CD4-positive, alpha-beta T cell treated with Interleukin-10 for 1 hour (primary cell): ENCODE data around the gene CCDC192.
"Not testable (repeated sequence)": the region's sequence is repeated elsewhere in the genome, so short reads cannot be mapped to it uniquely, and the experiment has no call there.

Experiments used
- DNase-seq: peaks from one replicate; pipeline ENCODE4 v3.0.0-alpha.2; 2020

Gene CCDC192

GRCh38 chr5:127813633-127814587 is 110.7 kb downstream of the CCDC192 start:
- no peak for DNase-seq

DNA sequence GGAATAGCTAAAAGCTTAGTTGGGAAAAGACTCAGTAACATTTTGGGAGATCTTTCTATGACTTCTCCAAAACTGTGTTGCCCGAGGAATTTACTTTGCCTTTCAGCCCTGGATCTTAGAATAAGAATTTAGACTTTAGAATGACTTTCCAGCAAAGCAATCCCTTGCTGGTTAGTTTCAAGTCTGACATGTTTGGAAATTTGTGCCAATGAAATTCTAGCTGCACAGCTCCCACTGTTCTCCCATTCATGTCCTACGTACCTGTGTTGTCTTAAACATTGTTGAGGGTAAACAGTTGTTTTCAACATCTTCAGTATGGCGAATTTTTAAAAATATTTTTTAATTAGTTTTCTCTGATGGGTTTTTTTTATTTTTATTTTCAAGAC is 111.4 kb downstream of the CCDC192 start:
- no peak for DNase-seq

- no peak for DNase-seq
These were observed 117.8 kb downstream of the CCDC192 start for GRCh38 chr5:127820910-127821553.

DNA sequence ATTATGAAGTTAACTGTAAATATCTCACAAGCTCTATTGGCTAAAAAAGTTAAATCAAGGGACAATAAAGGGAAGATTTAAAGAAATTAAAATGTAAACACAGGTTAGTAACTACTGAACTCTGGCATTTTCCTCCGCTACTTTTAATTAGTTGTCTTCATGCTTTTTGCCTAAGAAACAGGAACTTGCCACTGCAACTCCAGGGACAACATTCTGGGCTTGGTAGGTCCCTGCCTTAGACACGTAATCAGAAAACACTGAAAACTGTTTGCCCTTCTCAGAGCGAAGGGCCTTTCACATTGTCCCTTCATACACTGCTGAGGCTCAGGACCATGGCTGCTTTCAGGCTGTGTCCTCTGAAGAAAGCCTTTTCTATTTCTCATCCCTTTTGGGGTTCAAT is 118.7 kb downstream of the CCDC192 start:
- DNase-seq: no peak

DNA sequence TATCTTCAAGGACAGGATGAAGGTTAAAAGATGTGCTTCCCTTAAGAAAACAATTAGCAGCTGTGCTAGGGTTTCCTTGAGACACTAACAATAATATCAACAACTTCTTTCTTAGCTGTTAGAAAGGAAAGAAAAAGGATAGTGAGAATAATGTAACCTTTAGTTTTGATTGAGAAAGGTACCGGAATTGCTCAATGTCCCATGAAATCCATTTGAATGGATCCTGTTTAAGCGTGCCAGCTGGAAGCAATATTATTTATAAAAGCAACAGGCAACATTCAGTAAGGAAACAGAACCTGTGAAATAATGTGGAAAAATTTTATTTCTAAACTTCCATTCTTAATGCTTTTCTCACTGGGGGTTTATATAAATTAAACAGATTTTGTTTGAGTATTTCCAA is 120.9 kb downstream of the CCDC192 start:
- no peak for DNase-seq

DNA sequence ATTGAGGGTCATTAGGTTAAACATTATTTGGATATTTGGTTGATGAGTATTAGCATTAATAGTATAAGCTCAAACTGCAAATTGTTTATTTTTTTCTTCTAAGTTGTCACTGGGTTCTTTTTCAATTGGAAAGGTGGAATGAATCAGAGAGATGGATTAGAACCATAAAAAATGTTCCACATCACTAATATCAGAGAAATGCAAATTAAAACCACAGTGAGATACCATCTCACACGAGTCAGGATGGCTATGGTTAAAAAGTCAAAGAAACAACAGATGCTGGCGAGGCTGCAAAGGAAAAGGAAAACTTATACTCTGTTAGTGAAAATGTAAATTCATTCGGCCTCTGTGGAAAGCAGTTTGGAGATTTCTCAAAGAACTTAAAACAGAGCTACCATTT is 122.8 kb downstream of the CCDC192 start:
- DNase-seq: no peak

DNA sequence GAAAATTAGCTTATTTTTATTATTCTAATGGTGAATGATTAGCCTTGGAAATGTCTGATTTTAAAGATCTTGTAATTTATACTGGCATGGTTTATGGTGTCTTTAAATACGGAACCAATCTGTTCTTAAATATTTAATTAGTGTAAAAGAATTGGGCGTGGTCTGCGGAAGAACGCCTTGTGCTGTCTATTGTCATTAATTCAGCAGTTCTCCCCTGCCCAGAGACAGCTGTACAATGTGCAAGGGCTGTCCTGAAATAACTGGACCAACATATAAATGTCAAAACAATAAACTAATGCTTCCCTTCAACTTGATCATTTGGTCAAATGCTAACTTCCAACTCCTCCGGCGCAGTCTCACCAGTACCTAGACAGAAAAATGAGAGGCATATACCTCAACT is 124.3 kb downstream of the CCDC192 start:
- no peak for DNase-seq

DNA sequence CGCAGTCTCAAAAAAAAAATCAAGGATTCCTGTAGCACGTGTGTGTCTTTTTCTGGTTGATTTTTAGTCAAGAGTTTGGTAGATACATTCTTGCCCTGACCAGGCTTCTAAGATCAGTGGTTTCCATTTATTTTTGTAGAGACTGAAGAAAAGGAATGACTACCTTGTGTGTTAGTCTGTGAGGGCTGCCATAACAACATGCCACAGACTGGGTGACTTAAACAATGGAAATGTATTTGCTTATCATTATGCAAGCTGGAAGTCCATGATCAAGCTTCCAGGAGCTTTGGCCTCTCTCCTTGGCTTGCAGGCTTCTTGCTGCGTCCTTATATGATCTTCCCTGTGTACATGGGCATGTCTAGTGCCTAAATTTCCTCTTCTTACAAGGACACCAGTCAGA is 127.0 kb downstream of the CCDC192 start:
- DNase-seq: no peak

GRCh38 chr5:127830829-127831598 is 127.8 kb downstream of the CCDC192 start:
- DNase-seq: no peak

DNA sequence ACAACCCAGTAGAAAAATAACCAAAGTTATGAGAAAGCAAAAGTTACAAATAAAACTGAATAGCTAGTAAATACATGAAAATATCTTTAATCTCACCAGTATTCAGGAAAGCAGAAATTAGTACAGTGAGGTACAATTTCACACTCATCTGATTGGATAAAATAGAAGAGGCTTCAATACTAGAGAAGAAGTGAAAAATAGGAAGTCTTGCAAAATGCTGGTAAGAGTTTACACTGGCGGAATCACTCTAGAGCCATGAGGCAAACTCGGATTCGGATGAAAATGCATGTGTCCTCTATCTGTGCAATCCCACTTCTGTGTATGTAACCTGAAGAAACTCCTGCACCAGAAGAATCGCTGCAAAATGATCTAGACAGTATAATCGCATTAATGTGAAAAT is 128.9 kb downstream of the CCDC192 start:
- no peak for DNase-seq

DNA sequence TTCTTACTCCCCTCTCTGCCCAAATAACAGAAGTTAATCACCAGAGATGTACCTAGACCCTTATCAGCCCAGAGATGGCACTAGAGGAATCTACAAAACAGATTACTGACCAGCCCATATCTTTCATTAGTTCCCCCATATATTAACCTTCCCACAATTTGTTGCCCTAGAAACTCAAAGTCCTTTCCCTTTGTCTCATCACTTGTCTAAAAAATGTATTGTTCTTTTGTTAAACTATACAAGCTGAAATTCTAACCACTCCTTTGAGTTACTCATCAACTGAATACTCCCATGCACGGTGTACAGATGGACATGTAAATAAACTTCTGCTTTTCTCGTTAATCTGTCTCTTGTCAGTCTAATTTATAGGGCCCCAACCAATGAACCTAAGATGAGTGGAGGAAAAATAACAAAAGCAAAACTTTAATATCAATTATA is 130.9 kb downstream of the CCDC192 start:
- DNase-seq: no peak

DNA sequence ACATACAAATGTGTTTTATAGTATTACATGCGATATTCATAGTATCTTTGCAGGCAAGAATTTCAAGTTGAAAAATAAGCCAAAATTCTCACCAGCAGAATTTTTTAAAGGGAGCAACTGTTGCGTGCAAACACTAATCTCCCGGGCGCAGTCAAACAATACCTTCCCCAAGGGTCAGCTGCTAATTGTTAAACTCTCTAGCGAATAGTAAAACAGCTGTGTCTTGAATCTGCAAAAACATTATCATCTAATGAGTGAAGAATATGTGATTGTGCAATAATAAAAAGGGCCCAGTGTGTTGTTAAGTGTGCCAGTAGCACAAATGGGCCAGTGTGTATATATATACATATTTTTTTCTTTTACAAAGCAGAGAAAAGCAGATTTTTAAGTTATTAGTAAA is 131.4 kb downstream of the CCDC192 start:
- no peak for DNase-seq

DNA sequence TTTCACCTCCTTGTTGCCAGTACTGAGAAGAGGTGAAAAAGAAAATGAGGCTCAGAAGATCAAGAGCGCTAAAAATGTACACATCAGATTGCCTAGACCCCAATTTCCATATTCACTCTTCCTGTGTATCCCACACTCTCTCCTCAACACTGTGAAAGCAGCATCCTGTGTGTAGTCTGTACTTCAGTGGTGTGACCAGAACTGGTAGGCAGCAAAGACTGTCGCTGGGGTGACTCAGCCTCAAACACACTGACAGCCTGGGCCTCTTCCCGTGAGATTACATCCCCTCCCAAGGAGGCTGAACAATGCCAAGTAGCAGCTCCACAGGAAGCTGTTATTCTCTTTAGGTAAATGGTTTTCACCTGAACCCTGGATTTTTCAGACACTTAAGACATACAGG is 135.5 kb downstream of the CCDC192 start:
- no peak for DNase-seq

GRCh38 chr5:127839072-127839471 is 135.9 kb downstream of the CCDC192 start:
- no peak for DNase-seq

- DNase-seq: no peak
These were observed 136.5 kb downstream of the CCDC192 start for GRCh38 chr5:127839496-127840197.

DNA sequence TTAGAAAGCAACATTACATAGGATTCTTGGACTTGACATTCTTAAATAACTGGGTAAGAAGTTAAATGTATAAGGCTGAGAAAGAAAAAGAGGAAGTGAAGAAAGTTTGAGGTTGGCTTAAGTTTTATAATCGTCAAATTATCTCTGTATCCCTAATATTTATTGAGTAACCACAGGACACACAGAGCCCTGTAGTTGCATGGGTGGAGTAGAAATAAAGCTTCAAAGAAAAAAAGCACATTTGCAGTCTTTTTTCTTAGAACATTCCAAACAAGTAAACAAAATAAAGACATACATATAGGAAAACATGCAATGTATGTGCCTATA is 137.0 kb downstream of the CCDC192 start:
- DNase-seq: no peak

DNA sequence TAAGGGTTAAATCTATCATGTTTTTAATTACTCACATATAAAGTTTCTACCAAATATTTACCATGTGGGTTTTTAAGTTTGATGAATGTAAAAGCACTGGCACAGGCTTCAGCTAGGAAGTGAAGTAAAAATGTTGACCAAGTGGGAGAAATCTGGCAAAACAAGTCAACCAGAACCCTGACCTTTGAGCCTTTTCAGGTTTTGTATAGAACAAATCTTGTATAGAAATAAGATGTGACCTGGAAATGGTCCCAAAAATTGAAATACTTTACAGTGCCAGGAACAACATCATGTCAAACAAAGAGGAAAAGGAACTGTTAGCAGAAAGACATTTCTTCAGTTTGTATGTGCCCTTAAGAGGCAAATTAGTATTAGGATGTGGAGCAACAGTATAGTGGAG is 137.6 kb downstream of the CCDC192 start:
- DNase-seq: no peak

GRCh38 chr5:127844581-127845021 is 141.4 kb downstream of the CCDC192 start:
- no peak for DNase-seq

DNA sequence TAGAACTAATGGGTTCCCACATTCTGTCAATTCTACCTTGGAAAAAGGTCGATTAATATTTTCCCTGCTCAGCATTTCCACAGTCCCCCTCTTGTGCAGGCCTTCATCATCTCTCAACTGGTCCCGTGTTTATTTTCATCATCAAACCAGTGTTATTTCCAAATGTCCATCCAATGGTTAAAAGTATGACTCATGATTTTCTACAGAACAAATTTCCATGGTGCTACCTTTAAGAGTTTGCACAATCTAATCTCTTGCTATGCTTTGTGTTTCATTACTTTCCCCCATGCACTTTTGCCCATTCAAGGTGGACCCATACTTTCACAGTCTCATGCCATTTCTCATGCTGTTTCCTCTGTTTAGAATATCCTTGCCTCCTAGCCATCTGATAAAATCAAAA is 143.7 kb downstream of the CCDC192 start:
- no peak for DNase-seq

GRCh38 chr5:127847641-127848040 is 144.4 kb downstream of the CCDC192 start:
- DNase-seq: not testable (repeated sequence)

DNA sequence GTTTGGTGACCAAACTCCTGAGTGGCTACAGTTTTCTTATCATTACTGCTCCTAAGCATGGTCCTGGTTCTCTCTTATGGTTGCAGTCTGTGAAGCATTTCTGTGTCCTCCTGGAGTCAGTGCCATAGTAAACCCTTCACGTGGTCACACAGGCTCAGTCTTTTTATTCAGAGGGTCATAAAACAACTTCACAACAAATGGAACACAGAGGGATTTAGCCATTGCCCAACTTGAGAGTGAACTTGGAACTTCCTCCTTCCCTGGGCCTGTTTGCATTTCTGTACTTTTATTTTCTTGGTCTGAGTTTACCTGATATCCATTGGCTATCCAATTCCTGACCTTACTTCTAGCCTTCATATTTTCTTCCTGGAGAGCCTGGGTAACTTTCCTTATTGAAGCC is 144.9 kb downstream of the CCDC192 start:
- no peak for DNase-seq

DNA sequence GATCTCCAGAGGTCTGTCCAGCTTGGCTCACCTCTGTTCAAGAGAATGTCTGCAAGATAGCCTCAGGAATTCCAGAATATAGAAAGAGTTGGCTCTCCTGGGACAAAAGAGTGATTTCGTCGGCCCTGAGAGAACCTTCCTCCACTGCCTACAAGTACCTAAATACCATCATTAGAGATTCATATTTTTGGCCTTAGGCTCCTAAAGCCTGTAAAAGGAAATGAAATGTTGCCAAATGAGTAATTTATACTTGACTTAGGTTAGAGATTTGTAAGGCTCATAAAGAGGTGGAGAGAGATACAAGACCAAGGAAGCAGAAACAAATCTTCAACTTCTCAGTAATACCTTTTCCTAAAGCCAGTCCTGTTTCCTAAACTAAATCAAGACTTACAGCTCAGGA is 146.2 kb downstream of the CCDC192 start:
- DNase-seq: no peak

DNA sequence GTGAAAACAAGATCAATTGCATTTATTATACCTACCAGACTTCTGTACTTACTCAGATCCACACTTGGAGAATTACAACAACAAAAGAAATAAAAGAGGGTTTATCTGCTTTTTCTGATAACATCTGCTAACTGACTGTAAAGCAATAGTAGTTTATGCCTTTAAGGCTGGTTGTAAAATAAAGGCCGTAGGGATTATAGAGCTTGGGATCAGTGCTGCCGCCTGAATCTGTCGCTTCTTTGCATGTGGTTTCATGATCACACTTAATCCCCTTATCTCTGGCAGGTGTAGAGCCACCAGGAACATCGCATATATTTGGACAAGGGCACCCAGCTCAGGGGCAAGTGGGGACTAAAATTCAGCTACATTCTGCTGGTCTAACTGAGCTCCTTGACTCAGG is 146.7 kb downstream of the CCDC192 start:
- no peak for DNase-seq
